ENCODE data around the gene FAM222A. TPM values are rescaled to one million over a fixed set of nuclear protein-coding genes. Genes with fewer than 3 reads are reported as not detected.

Gene FAM222A
- polyA plus RNA-seq, 1 donor from 2014 or later, result 8.5 TPM

- H3K79me2 ChIP-seq (replicated peaks; ENCODE audit: insufficient read depth, low read length), result no peaks in the 10 kb centered on the region
- no peak overlapping the region for H3K4me3 ChIP-seq (ENCODE audit: low read length)
- no peaks in the 10 kb centered on the region for H3K36me3 ChIP-seq (ENCODE audit: insufficient read depth, low read length)
- H3K9me3 ChIP-seq (ENCODE audit: low read length), result no peaks in the 10 kb centered on the region
- H3K9ac ChIP-seq (ENCODE audit: low read length), result no peak overlapping the region
- H3K27ac ChIP-seq (ENCODE audit: low read length), result no peak overlapping the region
- TF ChIP-seq EP300 (conservative IDR thresholded peaks at IDR 0.05; ENCODE audit: poor library complexity, severe bottlenecking) (no peak), RAD21 (conservative IDR thresholded peaks at IDR 0.05) (no peak), TAF1 (IDR thresholded peaks at IDR 0.05; ENCODE audit: low read depth) (no peak), EZH2 (IDR thresholded peaks at IDR 0.05; ENCODE audit: borderline replicate concordance, insufficient read depth, low read length, poor library complexity, severe bottlenecking) (no peak), SMC3 (conservative IDR thresholded peaks at IDR 0.05; ENCODE audit: poor library complexity) (no peak), REST (IDR thresholded peaks at IDR 0.05; ENCODE audit: borderline replicate concordance) (no peak), POLR2AphosphoS5 (IDR thresholded peaks at IDR 0.05) (no peak), MXI1 (conservative IDR thresholded peaks at IDR 0.05; ENCODE audit: poor library complexity, severe bottlenecking) (no peak)
- TF ChIP-seq, protein P1, sequence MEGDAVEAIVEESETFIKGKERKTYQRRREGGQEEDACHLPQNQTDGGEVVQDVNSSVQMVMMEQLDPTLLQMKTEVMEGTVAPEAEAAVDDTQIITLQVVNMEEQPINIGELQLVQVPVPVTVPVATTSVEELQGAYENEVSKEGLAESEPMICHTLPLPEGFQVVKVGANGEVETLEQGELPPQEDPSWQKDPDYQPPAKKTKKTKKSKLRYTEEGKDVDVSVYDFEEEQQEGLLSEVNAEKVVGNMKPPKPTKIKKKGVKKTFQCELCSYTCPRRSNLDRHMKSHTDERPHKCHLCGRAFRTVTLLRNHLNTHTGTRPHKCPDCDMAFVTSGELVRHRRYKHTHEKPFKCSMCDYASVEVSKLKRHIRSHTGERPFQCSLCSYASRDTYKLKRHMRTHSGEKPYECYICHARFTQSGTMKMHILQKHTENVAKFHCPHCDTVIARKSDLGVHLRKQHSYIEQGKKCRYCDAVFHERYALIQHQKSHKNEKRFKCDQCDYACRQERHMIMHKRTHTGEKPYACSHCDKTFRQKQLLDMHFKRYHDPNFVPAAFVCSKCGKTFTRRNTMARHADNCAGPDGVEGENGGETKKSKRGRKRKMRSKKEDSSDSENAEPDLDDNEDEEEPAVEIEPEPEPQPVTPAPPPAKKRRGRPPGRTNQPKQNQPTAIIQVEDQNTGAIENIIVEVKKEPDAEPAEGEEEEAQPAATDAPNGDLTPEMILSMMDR (IDR thresholded peaks at IDR 0.05; ENCODE audit: poor library complexity, severe bottlenecking), result no peak
- H3F3A ChIP-seq (ENCODE audit: insufficient read depth, low read length, poor library complexity, severe bottlenecking), result no peaks in the 10 kb centered on the region
- no peak overlapping the region for H2AFZ ChIP-seq (ENCODE audit: low read depth, low read length)
- H3K4me2 ChIP-seq (ENCODE audit: low read length), result no peak overlapping the region
- H3K9me2 ChIP-seq (ENCODE audit: insufficient read depth, low read length), result no peaks in the 10 kb centered on the region
- no peaks in the 10 kb centered on the region for H3K27me3 ChIP-seq (ENCODE audit: insufficient read depth, low read depth, low read length)
- H4K20me1 ChIP-seq (ENCODE audit: insufficient read depth), result no peaks in the 10 kb centered on the region
Measured at GRCh38 chr12:109800536-109800935, 86.9 kb downstream of the FAM222A start.

DNA sequence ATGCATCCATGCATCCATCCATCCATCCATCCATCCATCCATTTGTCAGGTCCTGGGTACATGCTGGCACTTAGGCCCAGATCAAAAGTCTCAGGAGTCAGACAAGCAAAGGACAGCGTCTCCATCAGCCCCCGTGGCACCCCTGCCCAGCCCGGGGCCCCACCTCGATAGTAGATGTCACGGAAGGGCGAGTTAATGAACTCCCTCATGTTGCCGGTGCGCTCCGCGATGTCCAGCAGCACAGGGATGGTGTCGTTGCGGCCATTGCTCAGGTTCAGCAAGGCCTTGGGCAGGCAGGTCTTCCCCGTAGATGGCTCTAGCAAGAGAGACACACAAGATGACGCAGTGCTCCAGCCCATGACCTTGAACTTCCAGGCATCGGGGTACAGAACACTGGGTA is 89.2 kb downstream of the FAM222A start:
- no peak overlapping the region for H3K4me2 ChIP-seq (ENCODE audit: low read length)
- H3F3A ChIP-seq (ENCODE audit: insufficient read depth, low read length, poor library complexity, severe bottlenecking), result no peaks in the 10 kb centered on the region
- TF ChIP-seq TAF1 (IDR thresholded peaks at IDR 0.05; ENCODE audit: low read depth), result no peak
- TF ChIP-seq MXI1 (conservative IDR thresholded peaks at IDR 0.05; ENCODE audit: poor library complexity, severe bottlenecking), result no peak
- TF ChIP-seq EP300 (conservative IDR thresholded peaks at IDR 0.05; ENCODE audit: poor library complexity, severe bottlenecking), result no peak
- no peak for TF ChIP-seq POLR2AphosphoS5 (IDR thresholded peaks at IDR 0.05)
- TF ChIP-seq EZH2 (IDR thresholded peaks at IDR 0.05; ENCODE audit: borderline replicate concordance, insufficient read depth, low read length, poor library complexity, severe bottlenecking), result no peak
- TF ChIP-seq REST (IDR thresholded peaks at IDR 0.05; ENCODE audit: borderline replicate concordance), result no peak
- TF ChIP-seq SMC3 (conservative IDR thresholded peaks at IDR 0.05; ENCODE audit: poor library complexity), result no peak
- TF ChIP-seq, protein P1 (IDR thresholded peaks at IDR 0.05; ENCODE audit: poor library complexity, severe bottlenecking), result no peak
- TF ChIP-seq RAD21 (conservative IDR thresholded peaks at IDR 0.05), result no peak

More for the DNA sequence above, 89.2 kb downstream of the FAM222A start:
- Histone ChIP-seq H3K79me2 (replicated peaks; ENCODE audit: insufficient read depth, low read length) (no peaks in the 10 kb centered on the region), H3K9me2 (ENCODE audit: insufficient read depth, low read length) (no peaks in the 10 kb centered on the region), H3K4me3 (ENCODE audit: low read length) (no peak overlapping the region), H3K27me3 (ENCODE audit: insufficient read depth, low read depth, low read length) (no peaks in the 10 kb centered on the region), H3K9ac (ENCODE audit: low read length) (no peak overlapping the region), H3K36me3 (ENCODE audit: insufficient read depth, low read length) (no peaks in the 10 kb centered on the region), H3K27ac (ENCODE audit: low read length) (no peak overlapping the region), H3K9me3 (ENCODE audit: low read length) (no peaks in the 10 kb centered on the region), H4K20me1 (ENCODE audit: insufficient read depth) (no peaks in the 10 kb centered on the region), H2AFZ (ENCODE audit: low read depth, low read length) (no peak overlapping the region)

All from neural cell (in vitro differentiated cells).